ENCODE results near the gene OR2G3.

GRCh38 chr1:247574236-247574635, 31.1 kb upstream of the OR2G3 start:
- TF ChIP-seq REST (IDR thresholded peaks at IDR 0.05; ENCODE audit: low read depth): no peak
- TF ChIP-seq TAF1 (IDR thresholded peaks at IDR 0.05; ENCODE audit: low read depth): no peak
- no peak for TF ChIP-seq TEAD4 (IDR thresholded peaks at IDR 0.05)
- no peak for TF ChIP-seq YY1 (IDR thresholded peaks at IDR 0.05; ENCODE audit: low read depth)
